Upper lobe of left lung (tissue), 6 donors: Measurements from ENCODE around the gene NUP42. TPM values are rescaled to one million over a fixed set of nuclear protein-coding genes. Genes with fewer than 3 reads are reported as not detected.
A peak's percentile ranks its signal among the peaks of the same experiment; 100 is the strongest.

ENCODE experiments used
- ATAC-seq, 2 donors: fragments of 200-7000 bp; cut with Tn5 transposase; one replicate each; pipeline ENCODE4 v1.9.1; 2022; ENCODE audit warnings: mild to moderate bottlenecking in 2 of 2, moderate library complexity in 2 of 2; ENCODE audit not compliant: low FRiP score in 2 of 2
- DNase-seq, 2 donors: peaks; one replicate each; pipeline ENCODE4 v3.0.0-alpha.2; 2019 to 2020
- H3K27ac ChIP-seq, 4 donors: fragments of 200-600 bp; sonication (generic); one replicate each; pipeline ENCODE4 v1.5.1; 2016 to 2019
- H3K27me3 ChIP-seq, 4 donors: fragments of 200-600 bp; sonication (generic); one replicate each; pipeline ENCODE4 v1.5.1; 2017 to 2019
- H3K36me3 ChIP-seq, 4 donors: fragments of 200-600 bp; sonication (generic); one replicate each; pipeline ENCODE4 v1.5.1; 2016 to 2019
- H3K4me1 ChIP-seq, 4 donors: fragments of 200-600 bp; sonication (generic); one replicate each; pipeline ENCODE4 v1.5.1; 2018 to 2019
- H3K4me3 ChIP-seq, 4 donors: fragments of 200-600 bp; sonication (generic); one replicate each; pipeline ENCODE4 v1.5.1; 2017 to 2019; ENCODE audit warnings: mild to moderate bottlenecking in 2 of 4, moderate library complexity in 1 of 4
- H3K9me3 ChIP-seq, 4 donors: fragments of 200-600 bp; sonication (generic); one replicate each; pipeline ENCODE4 v1.5.1; 2018 to 2019
- EP300 ChIP-seq, 4 donors: sonication (generic); formaldehyde crosslinking; IDR thresholded peaks; one replicate each; pipeline ENCODE4 v1.5.1; 2017; ENCODE audit warnings: antibody characterized with exemption in 4 of 4, control low read depth in 2 of 4
- POLR2A ChIP-seq, 4 donors: fragments of 450-650 bp; IDR thresholded peaks; one replicate each; pipeline ENCODE4 v1.5.1; 2016 to 2017; ENCODE audit warnings: antibody characterized with exemption in 4 of 4, mild to moderate bottlenecking in 2 of 4
- POLR2AphosphoS5 ChIP-seq, 2 donors: sonication (generic); formaldehyde crosslinking; IDR thresholded peaks; one replicate each; pipeline ENCODE4 v1.5.1; 2017; ENCODE audit warnings: antibody characterized with exemption in 2 of 2
- WGBS, 2 donors: methylation state at CpG; one replicate each; pipeline ENCODE4 v1.1.5; 2017 to 2018; 5-methylcytosine and 5-hydroxymethylcytosine counted together
- total RNA-seq, 6 donors: library from RNA; depleted of rRNA in 4 of 6; stranded (reverse); fragments of >200 nt in 4 of 6; gene quantifications; one replicate each; pipeline versions ENCODE4 v1.1.0 to v1.2.1, GENCODE V29; 2016 to 2021
- TF ChIP-seq, protein P1 (sequence below), 6 experiments: fragments of 450-650 bp in 4 of 6; fragments of 200-600 bp in 2 of 6; sonication (generic) in 2 of 6; IDR thresholded peaks; one replicate each; pipeline ENCODE4 v1.5.1; 2016 to 2019; ENCODE audit warnings: antibody characterized with exemption in 6 of 6
- donor health status: DM: no; HTN: no; CAD: no; lungs with moderate emphysema.
- donor health status: DM: no; HTN: yes; CAD: no; lungs with severe emphysema.

The NUP42 gene
- total RNA-seq, 6 donors from 2014 or later, result 25.2 to 77.5 (median 32.9) TPM

DNA sequence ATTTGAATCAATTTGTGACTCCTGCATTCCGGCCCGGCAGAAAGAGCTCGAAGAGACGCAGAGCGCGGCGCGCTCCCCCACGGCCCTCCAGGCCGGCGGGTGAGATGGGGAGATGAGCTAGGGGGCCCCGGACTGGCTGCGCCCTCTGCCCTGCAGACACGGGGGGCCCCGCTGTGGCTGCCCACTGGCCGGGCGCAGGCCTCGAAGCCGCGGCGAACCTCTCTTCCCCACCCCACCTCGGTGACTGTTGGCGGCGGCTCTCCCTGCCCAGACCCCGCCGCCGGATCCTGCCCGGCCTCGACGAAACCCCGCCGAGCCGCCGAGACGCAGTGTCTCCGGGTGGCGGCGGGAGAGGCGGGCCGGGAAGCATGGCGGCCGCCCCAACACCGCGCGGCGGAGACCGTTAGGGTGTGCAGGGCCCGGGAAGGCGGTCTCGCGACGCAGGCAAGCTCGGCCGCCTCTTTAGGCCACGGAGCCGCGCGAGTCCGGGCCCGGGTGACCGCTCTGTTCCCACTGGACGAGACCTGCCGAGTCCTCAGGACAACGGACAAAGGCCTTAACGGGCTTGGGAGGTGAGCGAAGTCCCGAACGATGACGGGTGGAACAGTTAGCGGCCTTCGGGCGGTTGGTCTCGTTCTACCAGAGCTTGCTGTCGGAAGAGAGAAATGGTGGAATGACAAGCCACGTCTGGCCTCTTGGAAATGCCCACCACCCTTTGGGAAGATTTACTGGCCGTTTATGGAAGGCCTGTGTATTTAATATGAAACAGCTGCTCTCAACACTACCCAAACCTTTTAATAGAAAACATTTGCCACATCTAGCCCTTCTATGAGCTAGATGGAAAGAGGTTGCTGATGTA, 24.3 kb downstream of the NUP42 start:
- TF ChIP-seq POLR2AphosphoS5 (IDR thresholded peaks at IDR 0.05) (no peak), POLR2A (IDR thresholded peaks at IDR 0.05) (no peak), EP300 (IDR thresholded peaks at IDR 0.05) (no peak)
- TF ChIP-seq, protein P1, sequence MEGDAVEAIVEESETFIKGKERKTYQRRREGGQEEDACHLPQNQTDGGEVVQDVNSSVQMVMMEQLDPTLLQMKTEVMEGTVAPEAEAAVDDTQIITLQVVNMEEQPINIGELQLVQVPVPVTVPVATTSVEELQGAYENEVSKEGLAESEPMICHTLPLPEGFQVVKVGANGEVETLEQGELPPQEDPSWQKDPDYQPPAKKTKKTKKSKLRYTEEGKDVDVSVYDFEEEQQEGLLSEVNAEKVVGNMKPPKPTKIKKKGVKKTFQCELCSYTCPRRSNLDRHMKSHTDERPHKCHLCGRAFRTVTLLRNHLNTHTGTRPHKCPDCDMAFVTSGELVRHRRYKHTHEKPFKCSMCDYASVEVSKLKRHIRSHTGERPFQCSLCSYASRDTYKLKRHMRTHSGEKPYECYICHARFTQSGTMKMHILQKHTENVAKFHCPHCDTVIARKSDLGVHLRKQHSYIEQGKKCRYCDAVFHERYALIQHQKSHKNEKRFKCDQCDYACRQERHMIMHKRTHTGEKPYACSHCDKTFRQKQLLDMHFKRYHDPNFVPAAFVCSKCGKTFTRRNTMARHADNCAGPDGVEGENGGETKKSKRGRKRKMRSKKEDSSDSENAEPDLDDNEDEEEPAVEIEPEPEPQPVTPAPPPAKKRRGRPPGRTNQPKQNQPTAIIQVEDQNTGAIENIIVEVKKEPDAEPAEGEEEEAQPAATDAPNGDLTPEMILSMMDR (IDR thresholded peaks at IDR 0.05), result no peak
- ATAC-seq, result peak in 1 of 2 donors; percentile 79
- 48 to 55% methylated on average over 26 to 39 of the region's 76 CpGs for WGBS, 2 donors

DNA sequence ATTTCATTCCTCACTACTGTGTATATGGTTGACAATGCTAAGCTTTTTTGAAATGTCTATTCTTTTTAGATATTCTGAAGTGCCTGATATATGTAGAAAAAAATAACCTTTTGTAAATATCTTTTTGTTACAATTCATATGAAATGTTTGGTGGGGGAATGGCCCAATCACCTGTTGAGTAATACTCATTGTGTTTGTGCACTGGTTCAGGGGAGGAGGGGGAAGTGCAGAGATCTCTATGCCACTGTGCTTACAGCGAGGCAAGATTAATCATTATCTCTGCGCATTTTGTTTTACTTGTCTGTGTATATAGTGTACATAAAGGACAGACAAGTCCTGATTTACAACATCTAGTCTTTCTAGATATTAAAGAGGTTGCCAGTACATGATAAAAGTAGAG, 25.2 kb downstream of the NUP42 start:
- ATAC-seq (peak in 1 of 2 donors; percentile 49), DNase-seq (no peak)
- 76 to 84% methylated on average over 2 of the region's 2 CpGs for WGBS, 2 donors
- no peak overlapping the region for H3K4me3 ChIP-seq
- H3K36me3 ChIP-seq, result no peaks in the 10 kb centered on the region
- no peaks in the 10 kb centered on the region for H3K27me3 ChIP-seq
- no peak overlapping the region for H3K27ac ChIP-seq
- TF ChIP-seq POLR2AphosphoS5 (IDR thresholded peaks at IDR 0.05), result no peak
- no peak for TF ChIP-seq EP300 (IDR thresholded peaks at IDR 0.05)
- TF ChIP-seq POLR2A (IDR thresholded peaks at IDR 0.05), result no peak
- TF ChIP-seq, protein P1 (IDR thresholded peaks at IDR 0.05), result no peak
- H3K4me1 ChIP-seq, result peaks cover 4 to 13% (median 9%) of the 10 kb centered on the region in 4 donors
- H3K9me3 ChIP-seq, result no peaks in the 10 kb centered on the region

More for the DNA sequence above, 24.3 kb downstream of the NUP42 start:
- Histone ChIP-seq H3K36me3 (peaks cover 0 to 8% (median 6%) of the 10 kb centered on the region in 4 donors), H3K27ac (peak overlapping the region in 2 of 4 donors; percentile 50 to 74), H3K4me1 (peaks cover 4 to 13% (median 9%) of the 10 kb centered on the region in 4 donors), H3K4me3 (peak overlapping the region in 3 of 4 donors; percentile 15 to 42 (median 39)), H3K9me3 (no peaks in the 10 kb centered on the region), H3K27me3 (no peaks in the 10 kb centered on the region)
- DNase-seq, result peak in 1 of 2 donors; percentile 84

- no peak for TF ChIP-seq POLR2A (IDR thresholded peaks at IDR 0.05)
- no peak for TF ChIP-seq EP300 (IDR thresholded peaks at IDR 0.05)
- TF ChIP-seq POLR2AphosphoS5 (IDR thresholded peaks at IDR 0.05), result no peak
- TF ChIP-seq, protein P1 (IDR thresholded peaks at IDR 0.05), result no peak
- Histone ChIP-seq H3K4me1 (peaks cover 4 to 13% (median 9%) of the 10 kb centered on the region in 4 donors), H3K36me3 (no peaks in the 10 kb centered on the region), H3K27me3 (no peaks in the 10 kb centered on the region), H3K4me3 (no peak overlapping the region), H3K9me3 (no peaks in the 10 kb centered on the region), H3K27ac (no peak overlapping the region)
- WGBS, 2 donors, result 72 to 82% methylated on average over 3 of the region's 3 CpGs
- DNase-seq (no peak), ATAC-seq (no peak)
Measured at GRCh38 chr7:23207884-23208283, 26.0 kb downstream of the NUP42 start.

- 79 to 80% methylated on average over 4 of the region's 4 CpGs for WGBS, 2 donors
- ATAC-seq, result no peak
Measured at GRCh38 chr7:23208316-23208715, 26.5 kb downstream of the NUP42 start.

More at GRCh38 chr7:23208316-23208715, 26.5 kb downstream of the NUP42 start:
- no peaks in the 10 kb centered on the region for H3K27me3 ChIP-seq
- DNase-seq, result no peak
- TF ChIP-seq POLR2A (IDR thresholded peaks at IDR 0.05) (no peak), EP300 (IDR thresholded peaks at IDR 0.05) (no peak), POLR2AphosphoS5 (IDR thresholded peaks at IDR 0.05) (no peak)
- TF ChIP-seq, protein P1 (IDR thresholded peaks at IDR 0.05), result no peak
- H3K36me3 ChIP-seq, result no peaks in the 10 kb centered on the region
- peaks cover 4 to 13% (median 9%) of the 10 kb centered on the region in 4 donors for H3K4me1 ChIP-seq
- H3K9me3 ChIP-seq, result no peaks in the 10 kb centered on the region
- H3K4me3 ChIP-seq, result no peak overlapping the region
- H3K27ac ChIP-seq, result no peak overlapping the region
